Adipose tissue (tissue), 3 donors: Measurements from ENCODE around the gene C1orf141. TPM values are rescaled to one million over a fixed set of nuclear protein-coding genes. Genes with fewer than 3 reads are reported as not detected.
"Not testable (repeated sequence)": the region's sequence is repeated elsewhere in the genome, so short reads cannot be mapped to it uniquely, and the experiment has no call there.

Experiments used
- H3K27ac ChIP-seq: one replicate; pipeline ENCODE4 v1.5.1; 2013; ENCODE audit warnings: low read depth, low read length
- WGBS, 3 donors: extraction: QIAGEN DNeasy Blood & Tissue Kit; methylation state at CpG; one replicate each; pipeline ENCODE4 v1.1.7; 2013; 5-methylcytosine and 5-hydroxymethylcytosine counted together
- polyA plus RNA-seq, 3 donors: library from polyadenylated mRNA; stranded (reverse); fragments of 200-250 nt; gene quantifications; one replicate each; pipeline ENCODE4 v1.2.3, GENCODE V29; 2013
- donor health status: healthy with polysubstance abuse.
- donor health status: Bipolar disorder and iron deficiency.
- donor health status: healthy.

The C1orf141 gene
- polyA plus RNA-seq, 3 donors = not detected

GRCh38 chr1:67146539-67146938, 11.8 kb upstream of the C1orf141 start:
- 89 to 98% (median 94%) methylated on average over 3 of the region's 3 CpGs for WGBS, 3 donors
- H3K27ac ChIP-seq = no peak overlapping the region

DNA sequence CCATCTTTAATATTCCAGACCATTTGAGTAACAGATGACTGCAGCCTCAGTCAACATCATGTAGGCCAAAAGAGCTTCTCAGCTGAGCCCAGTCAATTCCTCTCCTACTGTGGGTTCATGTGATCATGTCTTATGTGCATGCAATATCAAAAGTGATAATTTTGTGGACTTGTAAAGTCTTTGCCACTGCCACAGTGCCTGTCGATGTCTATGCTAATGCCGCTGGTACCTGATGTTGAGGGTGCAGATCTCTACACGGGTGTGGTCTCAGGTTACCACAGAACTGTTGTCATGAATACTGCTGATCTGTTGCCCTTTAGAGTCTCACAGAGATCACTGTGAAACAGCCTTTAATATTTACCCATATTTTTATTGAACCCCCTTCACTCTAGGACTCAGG, 11.3 kb upstream of the C1orf141 start:
- H3K27ac ChIP-seq = no peak overlapping the region
- 90 to 94% (median 92%) methylated on average over 3 of the region's 3 CpGs for WGBS, 3 donors

DNA sequence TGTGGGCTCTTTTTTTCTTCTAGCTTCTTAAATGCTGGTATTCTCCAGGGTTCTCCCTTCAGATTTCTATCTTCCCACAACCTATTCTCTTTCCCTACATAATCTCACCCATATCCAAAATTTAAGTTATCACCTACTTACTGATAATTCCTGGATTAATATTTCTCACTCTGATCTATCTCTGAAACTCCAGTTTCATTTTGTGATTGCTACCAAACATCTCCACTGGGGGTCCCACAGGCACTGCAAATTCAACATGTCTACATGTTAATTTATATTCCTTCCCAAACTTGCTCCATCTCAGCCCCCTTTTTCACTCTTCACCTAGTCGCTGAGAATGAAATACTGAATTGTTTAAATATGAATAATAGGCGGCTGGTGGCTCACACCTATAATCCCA, 9.9 kb upstream of the C1orf141 start:
- H3K27ac ChIP-seq = no peak overlapping the region
- WGBS, 3 donors = 77 to 97% (median 86%) methylated on average over 2 of the region's 2 CpGs

- 89 to 96% (median 91%) methylated on average over 3 of the region's 3 CpGs for whole genome bisulfite sequencing, 3 donors
- no peak overlapping the region for H3K27ac ChIP-seq
These were observed 9.2 kb upstream of the C1orf141 start for GRCh38 chr1:67143966-67144365.

- WGBS, 3 donors = 60 to 70% (median 63%) methylated on average over 3 of the region's 3 CpGs
- no peak overlapping the region for H3K27ac ChIP-seq
These were observed 8.2 kb upstream of the C1orf141 start for GRCh38 chr1:67142931-67143330.

DNA sequence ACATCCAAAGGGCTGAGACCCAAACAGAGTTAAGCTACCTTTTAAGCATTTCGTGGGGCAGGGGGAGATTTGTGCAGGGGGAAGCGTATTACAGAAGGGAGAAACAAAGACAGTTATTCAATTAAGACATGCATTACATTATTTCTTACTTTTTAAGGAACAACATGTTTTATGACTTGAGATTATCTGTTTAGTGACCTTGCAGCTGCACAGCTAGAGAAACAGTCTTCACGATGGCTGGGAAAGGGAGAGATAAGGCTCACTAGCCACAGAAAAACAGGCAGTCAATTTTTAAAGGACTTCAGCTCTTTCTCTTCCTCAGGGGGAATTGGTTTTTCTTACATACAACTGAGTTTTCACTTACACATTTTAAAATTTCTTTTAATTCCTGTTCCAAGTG, 7.1 kb upstream of the C1orf141 start:
- WGBS, 3 donors = 64 to 71% (median 67%) methylated on average over 3 of the region's 3 CpGs

GRCh38 chr1:67140460-67140859, 5.7 kb upstream of the C1orf141 start:
- no peak overlapping the region for H3K27ac ChIP-seq
- WGBS, 3 donors = 69 to 87% (median 86%) methylated on average over 2 of the region's 2 CpGs

More for the DNA sequence above, 7.1 kb upstream of the C1orf141 start:
- not testable (repeated sequence) for H3K27ac ChIP-seq

GRCh38 chr1:67138813-67139499, 4.2 kb upstream of the C1orf141 start:
- H3K27ac ChIP-seq = no peak overlapping the region
- WGBS, 3 donors = 32 to 88% (median 83%) methylated on average over 3 of the region's 3 CpGs

- 56 to 82% (median 76%) methylated on average over 4 of the region's 4 CpGs for WGBS, 3 donors
- H3K27ac ChIP-seq = no peak overlapping the region
These were observed 2.6 kb upstream of the C1orf141 start for GRCh38 chr1:67137307-67137753.

DNA sequence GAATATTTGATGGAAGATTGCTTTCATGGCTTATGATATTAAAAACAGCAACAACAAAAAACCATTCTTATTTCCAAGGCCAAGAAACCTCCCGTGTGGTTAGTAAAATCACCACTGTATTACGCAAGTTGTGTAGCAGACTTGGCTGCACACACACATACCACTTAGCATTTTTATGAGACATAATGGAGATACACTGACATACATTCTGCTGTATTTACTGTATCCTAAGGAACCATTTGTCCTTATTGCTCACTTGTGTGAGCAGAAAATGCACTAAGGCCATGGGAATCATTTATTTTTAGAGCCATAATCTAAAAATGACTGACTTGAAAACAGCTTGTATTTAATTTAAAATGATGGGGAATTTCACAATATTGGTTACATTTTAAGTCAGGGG, 584 bp upstream of the C1orf141 start:
- H3K27ac ChIP-seq = no peak overlapping the region
- 20 to 41% (median 39%) methylated on average over 2 of the region's 2 CpGs for whole genome bisulfite sequencing, 3 donors

- H3K27ac ChIP-seq = no peak overlapping the region
- 74 to 90% (median 84%) methylated on average over 2 of the region's 2 CpGs for WGBS, 3 donors
These were observed 1.6 kb downstream of the C1orf141 start for GRCh38 chr1:67133177-67133576.

DNA sequence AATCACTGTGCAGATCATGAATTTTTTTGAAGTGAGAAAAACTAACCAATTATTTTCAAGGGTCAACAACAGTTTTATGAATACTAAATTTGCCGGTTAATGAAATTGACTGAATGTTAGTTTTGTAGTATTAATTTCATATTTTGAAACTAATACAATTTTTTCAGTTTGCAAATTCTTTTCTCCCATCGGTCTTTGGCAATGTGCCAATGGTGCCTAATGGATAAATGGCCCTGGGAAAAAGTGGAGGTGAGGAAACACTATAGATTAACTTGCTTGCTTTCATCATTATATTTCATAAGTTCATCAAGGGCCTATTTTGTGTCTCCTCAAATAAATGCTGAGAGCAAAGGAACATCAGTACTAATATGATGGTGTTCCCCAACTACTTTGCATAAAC, 4.1 kb downstream of the C1orf141 start:
- H3K27ac ChIP-seq = no peak overlapping the region
- WGBS, 3 donors = 47 to 64% (median 60%) methylated on average over 2 of the region's 2 CpGs

GRCh38 chr1:67126974-67127373, 7.8 kb downstream of the C1orf141 start:
- no peak overlapping the region for H3K27ac ChIP-seq
- 42 to 95% (median 81%) methylated on average over 1 of the region's 1 CpG for WGBS, 3 donors

DNA sequence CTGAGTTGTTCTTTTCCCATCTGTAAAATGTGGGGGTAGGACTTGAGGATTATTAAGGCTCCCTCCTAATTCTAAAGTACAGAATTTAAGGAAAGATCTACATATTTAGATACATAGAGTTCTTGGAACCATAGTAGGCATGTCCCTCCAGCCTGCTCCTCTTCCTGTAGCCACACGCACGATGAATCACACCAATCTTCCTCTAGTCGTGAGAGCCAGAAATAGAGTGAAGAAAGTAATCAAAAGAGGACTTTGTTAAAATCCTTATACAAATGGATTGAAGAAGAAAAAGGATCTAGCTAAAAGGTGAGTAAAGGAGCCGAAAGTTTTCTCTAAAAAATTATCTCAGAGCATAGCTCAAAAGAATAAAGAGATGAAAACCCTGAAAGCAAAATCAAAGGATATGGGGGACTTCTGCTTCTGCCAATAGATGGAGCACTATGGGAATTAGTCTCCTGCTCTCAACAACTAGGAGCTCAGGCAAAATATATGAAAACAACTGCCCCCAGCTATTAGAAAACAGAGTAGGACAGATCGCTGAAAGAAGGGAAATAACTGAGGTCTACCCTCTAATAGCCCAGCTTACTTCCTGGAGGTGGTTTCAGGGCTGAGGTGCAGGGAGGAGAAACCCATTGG, 8.5 kb downstream of the C1orf141 start:
- WGBS, 3 donors = 49 to 84% (median 68%) methylated on average over 5 of the region's 5 CpGs
- H3K27ac ChIP-seq = no peak overlapping the region

DNA sequence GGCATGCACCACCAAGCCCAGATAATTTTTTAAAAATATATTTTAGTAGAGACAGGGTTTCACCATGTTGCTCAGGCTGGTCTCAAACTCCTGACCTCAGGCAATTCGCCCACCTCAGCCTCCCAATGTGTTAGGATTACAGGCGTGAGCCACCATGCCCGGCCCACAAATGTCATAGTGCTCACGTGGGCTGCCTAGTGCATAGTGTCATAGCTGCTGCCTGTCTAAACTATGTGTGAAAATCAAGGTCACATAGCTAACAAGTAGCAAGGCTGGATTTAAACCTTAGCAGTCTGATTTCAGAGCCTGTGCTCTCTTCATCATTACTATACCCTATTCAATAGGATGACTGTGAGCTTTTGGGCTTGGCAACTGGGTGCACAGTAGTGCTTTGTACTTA, 10.3 kb downstream of the C1orf141 start:
- WGBS, 3 donors = 71 to 93% (median 89%) methylated on average over 4 of the region's 4 CpGs
- no peak overlapping the region for H3K27ac ChIP-seq

- no peak overlapping the region for H3K27ac ChIP-seq
- 91 to 94% (median 92%) methylated on average over 4 of the region's 4 CpGs for WGBS, 3 donors
These were observed 13.7 kb downstream of the C1orf141 start for GRCh38 chr1:67120855-67121619.

- WGBS, 3 donors = 63 to 67% (median 66%) methylated on average over 3 of the region's 3 CpGs
- no peak overlapping the region for H3K27ac ChIP-seq
These were observed 16.1 kb downstream of the C1orf141 start for GRCh38 chr1:67118646-67119045.

GRCh38 chr1:67118191-67118590, 16.6 kb downstream of the C1orf141 start:
- no peak overlapping the region for H3K27ac ChIP-seq

- 44 to 46% (median 45%) methylated on average over 2 of the region's 2 CpGs for WGBS, 3 donors
- no peak overlapping the region for H3K27ac ChIP-seq
These were observed 20.6 kb downstream of the C1orf141 start for GRCh38 chr1:67114162-67114561.
